GM21529 (cell line): ENCODE results near the gene IRF2BPL.
A peak's percentile ranks its signal among the peaks of the same experiment; 100 is the strongest.

Source experiments
- ATAC-seq: cut with Tn5 transposase; IDR thresholded peaks from one replicate; pipeline ENCODE4 v1.9.1; 2021; ENCODE audit not compliant: unreplicated experiment

IRF2BPL gene

DNA sequence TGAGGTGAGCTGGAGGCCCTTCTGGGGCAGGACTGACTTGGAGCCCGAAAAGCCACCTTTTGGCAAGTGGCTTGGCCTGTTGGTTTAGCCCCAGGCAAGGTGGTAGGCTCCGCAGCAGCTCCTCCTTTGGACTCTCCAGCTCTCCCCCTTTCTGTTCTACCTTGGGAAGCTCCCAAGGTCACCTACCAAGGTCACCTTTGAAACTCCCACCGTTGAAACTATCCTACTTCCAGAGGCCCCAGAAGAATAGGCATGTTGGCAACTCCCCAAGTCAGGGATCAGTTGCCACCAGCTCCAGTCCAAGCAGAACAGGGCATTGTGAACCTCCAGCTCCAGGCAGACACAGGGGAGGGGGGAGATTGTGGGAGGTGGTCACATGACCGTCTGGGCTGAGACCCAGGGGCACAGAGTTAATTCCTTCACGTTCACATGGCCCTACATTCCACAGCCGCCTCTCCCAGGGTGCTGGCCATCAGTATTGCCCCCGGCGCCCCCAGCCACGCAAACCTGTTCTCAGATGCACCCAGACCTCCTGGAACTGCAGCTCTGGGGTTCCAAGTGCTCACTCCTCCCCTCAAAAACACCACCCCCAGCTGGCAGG is 14.4 kb downstream of the IRF2BPL start:
- ATAC-seq, result no peak

DNA sequence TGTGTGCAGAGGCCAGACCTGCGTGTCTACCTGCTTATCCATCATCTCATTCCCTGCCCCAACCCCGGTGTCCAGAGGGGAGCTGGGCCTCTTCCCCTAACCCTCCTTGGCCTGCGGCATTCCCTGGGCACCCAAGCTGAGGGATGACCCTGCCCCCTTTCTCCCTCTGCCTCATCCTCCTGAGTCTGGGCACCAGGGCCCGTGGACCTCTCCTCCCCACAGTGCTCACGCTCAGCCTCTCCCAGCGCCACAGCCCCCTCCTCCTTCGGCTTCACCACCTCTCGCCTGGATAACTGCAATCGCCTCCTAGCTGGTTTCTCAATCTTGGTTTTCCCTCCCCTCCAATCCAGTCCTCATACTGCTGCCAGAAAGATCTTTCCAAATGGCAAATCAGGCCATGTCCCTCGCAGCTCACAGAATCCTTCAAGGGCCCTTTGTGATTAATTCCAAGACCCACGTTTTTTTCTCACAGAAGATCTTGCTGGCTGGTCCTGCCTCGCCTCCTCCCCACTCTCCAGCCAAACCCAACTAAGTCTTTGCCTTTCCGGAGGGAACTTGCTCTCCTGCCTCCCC is 16.2 kb downstream of the IRF2BPL start:
- ATAC-seq, result no peak

DNA sequence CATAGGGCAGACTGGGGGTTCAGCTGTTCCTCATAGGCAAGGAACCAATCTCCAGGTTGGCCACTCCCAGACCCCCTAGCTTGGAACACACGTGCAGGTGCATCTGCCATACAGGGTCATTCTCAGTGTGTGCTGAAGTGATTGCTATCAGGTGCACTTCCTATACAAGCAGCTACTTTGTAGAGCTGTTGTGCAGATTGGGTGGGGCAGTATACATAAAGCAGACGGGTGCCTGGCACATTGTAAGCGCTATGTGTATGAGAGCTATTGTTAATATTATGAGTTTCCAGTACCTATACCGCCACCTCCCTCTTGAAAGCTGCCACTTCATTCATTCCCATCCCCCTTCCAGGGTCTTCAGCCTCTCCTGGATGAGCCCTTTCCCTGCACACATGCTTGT is 17.3 kb downstream of the IRF2BPL start:
- no peak for ATAC-seq

DNA sequence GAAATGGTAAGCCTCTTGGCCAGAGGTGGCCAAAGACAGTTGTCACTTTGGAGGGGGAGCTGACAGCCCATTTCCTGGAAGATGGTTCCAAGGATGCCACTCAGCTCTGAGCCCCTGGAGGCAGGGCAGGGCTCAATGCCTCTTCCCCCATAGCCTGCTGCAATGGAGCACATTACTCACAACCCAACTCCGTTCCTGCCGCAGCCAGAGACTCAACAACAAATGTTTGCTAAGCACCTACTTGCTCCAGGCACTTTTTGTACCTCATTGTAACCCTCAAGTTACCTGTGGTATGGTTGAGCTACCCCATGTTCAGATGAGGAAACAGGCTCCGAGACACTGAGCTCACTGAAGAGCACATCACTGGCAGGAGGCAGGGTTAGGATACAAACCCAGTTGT is 19.5 kb downstream of the IRF2BPL start:
- no peak for ATAC-seq

DNA sequence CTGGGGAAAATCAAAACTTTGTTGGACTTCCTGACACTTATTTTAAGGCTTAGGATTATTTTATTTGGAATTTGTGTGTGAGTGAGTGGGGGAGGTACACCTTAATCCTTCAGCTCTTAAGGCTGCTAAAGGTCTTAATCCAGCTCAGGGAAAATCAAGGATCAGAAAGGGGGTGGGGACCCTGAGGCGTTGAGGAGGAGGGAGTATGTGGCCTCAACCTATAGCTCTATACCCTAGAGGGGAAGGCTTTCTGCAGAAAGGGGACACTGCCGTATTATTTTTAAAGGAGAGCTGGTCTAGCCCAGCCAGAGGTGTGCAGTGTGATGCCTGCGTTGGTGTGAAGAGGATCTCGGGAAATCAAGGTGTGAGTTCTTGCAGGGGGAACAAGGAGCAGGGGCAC is 20.0 kb downstream of the IRF2BPL start:
- ATAC-seq, result no peak

DNA sequence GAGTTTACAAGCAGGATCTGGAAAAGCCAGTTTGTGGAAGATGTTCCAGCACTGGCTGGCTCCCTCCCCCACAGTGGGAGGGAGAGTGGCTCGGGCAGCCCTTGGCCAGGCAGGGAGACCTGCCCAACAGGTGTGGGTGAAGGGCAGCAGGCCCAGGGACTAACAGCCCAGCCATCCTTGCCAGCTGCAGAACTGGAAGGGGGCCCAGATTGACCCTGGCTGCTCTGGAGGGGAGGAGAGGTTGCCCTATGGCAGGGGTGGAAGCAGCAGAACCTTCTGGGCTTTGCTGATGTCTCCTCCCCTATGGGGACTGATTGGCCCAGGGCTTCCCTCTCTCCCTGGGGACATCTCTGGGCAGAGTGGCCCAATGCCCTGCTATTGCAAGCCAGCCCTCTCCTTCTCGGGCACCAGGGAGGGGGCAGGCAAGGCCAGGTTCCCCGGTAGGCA is 20.5 kb downstream of the IRF2BPL start:
- ATAC-seq, result no peak

DNA sequence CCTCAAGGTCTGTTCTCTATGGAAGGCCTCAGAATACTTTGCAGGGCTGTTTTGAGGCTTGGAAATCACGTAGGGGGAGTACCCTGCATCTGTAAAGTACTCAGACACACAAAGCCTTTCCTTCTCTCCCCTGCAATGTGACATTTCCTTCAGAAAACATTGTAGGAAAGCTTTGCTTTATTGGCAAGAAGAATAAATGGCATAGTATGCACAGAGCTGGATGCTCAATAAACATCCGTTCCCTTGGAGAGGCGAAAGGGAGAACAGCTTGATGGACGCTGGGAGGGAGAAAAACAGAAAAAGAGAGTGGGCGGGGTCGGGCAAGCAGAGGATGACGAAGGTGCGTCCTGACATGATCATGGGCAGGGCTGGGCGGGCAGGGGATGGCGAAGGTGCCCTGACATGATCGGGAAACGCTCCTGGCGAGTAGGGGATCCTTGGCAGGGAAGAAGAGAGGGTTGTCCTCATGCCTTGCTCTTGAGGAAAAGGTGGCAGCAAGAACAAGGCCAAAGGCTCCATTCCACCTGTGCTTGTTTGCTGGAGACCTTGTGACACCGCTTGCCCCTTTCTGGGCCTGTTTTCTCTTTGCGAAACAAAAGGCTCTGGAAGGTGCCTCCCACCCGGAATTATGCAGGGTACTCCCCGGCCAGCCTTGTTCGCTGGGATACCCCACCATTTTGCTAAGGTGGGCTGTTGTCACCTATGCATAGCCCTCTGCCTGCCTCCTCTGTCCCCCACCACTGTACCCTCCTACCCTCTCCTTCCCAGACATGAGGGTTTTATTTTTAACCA is 21.1 kb downstream of the IRF2BPL start:
- ATAC-seq, result no peak

DNA sequence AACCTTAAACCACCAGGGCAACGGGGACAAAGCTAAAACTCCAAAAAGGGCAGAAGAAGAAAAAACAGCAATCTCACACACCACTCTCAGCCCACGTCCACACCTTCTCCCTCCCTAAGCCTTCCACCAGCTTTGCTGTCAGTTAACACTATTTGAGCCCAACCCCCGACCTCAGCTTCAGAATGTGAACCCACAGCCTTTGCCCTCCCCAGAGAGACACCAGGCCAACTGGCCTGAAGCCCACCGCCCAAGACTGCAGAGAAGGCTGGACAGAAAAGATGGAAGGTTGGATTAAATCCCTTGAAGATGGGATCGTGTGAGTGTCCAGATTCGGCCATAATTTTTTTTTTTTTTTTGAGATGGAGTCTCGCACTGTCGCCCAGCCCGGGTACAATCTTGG is 22.4 kb downstream of the IRF2BPL start:
- ATAC-seq, result no peak

DNA sequence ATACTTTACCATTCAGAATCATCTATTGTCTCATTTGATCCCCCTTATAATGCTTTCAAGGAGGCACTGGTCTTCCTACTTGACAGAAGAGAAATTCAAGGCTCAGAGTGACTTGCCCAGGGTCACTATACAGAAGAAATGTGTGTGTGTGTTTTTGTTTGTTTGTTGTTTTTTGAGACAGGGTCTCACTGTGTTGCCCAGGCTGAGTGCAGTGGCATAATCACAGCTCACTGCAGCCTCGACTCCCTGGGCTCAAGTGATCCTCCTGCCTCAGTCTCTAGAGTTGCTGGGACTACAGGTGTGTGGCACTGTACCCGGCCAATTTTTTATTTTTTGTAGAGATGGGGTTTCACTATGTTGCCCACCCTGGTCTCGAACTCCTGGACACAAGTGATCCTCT is 22.9 kb downstream of the IRF2BPL start:
- no peak for ATAC-seq

DNA sequence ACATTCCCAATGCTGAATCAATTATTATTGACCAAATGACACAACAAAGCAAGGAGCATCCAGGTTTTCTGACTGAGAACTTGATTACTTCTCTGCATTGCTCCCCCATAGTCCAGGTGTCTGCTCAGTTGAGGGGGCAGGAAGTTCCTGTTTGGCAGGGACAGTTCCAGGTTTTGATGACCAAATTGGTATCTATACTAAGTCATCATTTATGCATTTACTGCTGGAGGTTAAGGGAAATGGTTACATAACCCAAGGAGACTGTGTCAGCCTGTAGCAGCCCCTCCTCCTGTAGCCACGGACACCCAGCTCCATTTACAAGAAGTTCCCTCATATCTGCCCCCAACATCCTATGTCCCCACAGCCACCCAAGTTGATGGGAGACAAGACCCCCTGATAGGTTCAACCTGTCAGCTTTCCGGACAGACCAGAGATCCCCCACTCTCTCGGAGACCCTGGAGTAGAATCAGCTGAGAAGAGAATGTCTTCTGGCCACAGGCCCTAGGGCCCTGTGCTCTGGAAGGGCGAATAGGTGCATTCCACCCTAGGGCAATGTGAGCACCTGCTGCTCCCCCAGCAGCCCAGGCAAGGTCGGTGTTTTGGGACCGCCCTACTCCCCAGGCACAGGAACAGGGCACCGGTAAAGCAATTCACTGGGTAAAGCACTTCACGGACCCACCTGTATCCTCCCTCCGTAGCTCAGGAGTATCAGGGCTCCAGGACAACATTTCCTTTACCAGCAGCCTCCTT is 23.6 kb downstream of the IRF2BPL start:
- ATAC-seq, result no peak

DNA sequence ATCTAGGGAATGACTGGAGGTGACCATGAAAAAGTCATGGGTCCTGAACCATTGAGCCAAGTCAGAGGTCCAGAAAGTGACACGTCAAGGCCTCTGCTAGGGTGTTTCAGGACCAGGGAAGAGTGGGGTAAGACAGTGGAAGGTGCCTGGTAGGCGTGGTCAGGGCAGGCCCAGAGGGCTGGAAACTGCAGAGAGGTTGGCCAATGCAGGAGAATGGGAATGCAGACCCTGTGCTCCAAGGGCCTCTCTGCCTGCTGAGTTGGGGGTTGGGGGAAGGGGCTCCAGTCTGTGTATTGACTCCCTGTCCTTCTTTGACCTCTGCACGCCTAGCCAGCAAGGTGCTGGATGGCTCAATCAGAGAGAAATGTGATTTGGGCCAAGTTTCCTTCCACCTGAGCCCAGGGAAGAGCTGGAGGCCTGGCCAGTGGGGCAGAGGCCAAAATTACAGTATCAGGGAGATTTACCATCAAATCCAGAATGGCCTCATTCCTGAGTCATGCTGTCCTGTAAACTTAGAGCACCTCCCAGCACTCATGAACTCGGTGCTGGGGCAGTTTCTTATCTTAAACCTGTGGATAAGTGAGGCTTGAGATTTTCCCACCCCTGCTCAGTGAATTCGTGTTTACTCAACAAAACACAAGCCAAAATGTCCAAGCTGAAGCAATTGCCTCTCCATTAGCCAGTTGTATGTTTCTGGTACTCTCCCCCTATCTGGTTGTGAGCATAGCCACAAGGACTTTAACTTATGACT is 24.4 kb downstream of the IRF2BPL start:
- ATAC-seq, result no peak

DNA sequence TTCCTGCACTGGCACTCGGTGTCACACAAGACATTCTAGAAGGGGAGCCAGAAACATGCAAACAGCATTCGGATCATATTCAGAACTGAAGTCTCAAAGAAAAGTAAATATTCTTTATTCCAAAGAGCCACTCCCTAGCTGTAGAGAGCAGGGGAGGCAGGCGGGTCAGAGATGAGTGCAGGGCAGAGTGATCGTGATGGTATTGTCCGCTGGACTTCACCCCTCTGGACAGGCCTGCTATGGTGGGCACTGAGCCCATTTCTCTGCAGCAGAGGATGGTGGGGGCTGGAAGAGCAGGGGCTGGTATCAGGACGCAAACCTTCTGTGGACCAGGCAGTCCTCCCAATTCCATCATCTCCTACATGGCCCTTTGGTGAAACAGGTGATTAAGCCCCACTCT is 25.6 kb downstream of the IRF2BPL start:
- ATAC-seq, result no peak

DNA sequence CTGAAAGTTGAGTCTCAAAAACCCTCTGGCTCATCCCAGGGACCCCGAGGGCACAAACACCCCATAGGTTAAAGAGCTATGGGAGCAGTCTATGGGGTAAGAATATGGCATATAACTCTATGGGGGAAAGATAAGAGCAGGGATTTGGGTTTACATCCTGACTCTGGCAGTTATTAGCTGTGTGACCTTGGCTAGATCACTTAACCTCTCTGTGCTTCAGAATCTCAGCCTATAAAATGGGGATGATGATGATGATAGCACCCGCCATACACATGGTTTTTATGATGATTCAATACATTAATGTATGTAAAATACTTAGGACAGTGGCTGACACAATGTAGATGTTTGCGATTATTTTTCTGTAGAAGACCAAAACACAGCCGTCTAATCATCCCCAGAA is 26.2 kb downstream of the IRF2BPL start:
- ATAC-seq, result no peak

DNA sequence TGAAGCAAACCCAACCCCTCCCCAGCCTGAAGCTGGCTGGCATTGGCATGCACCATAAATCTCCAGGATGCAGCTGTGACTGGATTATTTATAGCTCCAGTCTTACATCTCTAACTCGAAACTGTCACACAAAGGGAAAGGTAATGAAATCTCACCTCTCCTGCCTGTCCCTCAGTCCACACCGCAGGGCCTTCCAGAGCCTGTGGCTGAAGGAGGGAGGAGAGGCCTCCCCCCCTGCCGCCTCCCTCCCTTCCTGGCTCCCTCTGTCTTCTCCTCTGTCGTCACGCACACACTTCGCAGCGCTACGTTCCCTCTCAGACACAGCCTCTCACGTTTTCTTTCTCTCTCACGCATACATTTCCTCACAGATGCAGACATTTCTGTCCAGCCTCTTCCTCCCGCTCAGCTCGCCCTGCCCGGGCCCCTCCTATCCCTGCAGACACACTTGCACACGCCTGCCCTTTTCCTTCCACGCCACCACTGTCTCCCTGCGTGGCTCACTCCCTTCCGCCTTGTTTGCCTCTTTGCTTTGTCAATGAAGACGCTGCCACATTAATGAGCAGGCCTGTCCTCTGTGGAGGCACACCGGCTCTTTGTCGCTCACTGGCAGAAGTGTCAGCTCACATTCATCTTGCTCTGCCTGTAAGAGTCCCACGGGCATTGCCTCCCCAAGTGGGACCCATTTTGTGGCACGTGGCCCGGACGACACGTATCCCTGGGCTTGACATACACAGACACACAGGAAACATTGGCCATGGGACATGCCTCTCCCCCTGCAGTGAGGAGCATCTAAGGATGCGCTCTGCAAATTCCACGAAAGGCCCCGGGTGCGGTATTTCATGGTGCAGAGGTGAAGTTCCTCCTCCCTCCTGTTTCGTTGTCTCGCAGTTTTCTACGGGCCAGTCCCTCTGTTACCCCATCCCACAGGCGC is 27.9 kb downstream of the IRF2BPL start:
- ATAC-seq, result peak; percentile 45

DNA sequence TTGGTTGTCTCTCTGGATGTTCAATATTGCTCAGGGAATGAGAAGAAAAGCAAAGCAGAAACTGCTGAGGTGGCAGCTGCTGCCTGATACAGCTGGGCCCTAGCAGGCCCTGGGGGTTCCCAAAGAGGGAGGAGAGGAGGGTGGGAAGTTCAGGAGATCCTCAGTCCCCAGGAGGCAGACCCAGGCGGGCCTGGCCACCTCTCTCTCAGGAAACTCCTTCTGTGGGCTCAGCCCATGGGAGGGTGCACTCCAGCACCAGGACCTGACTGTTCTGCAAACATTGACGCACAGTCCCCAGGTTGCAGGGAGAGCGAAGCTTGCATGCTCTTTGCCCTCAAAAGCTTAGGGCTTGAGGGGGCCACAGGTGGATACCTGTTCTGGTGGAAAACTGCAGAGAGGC is 29.6 kb downstream of the IRF2BPL start:
- no peak for ATAC-seq

DNA sequence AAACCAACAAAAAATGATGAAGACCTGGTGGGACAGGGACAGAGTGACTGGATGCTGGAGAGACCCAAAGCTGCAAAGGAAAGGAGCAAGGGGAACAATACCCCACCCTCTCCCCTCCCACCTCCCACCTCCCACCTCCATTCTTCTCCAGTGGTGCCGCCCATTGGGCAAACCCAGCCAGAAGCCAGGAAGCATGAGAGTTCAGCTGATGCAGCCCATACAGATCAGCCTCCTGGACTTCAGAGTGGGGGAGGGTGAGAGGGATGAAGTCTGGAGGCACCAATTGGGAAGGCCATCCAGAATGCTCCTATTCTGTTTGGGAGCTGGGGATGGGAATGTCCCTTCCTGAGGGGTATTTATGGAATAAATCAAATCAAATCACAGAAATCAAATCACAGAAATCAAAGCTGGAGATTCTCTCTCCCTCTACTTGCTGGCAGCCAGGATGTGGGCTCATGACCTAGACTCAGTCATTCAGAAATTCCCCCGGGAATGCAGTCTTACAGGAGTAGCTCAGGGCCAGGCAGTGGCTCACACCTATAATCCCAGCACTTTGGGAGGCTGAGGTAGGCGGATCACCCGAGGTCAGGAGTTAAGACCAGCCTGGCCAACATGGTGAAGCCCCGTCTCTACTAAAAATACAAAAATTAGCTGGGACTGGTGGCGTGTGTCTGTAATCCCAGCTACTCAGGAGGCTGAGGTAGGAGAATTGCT is 31.1 kb downstream of the IRF2BPL start:
- ATAC-seq, result no peak

DNA sequence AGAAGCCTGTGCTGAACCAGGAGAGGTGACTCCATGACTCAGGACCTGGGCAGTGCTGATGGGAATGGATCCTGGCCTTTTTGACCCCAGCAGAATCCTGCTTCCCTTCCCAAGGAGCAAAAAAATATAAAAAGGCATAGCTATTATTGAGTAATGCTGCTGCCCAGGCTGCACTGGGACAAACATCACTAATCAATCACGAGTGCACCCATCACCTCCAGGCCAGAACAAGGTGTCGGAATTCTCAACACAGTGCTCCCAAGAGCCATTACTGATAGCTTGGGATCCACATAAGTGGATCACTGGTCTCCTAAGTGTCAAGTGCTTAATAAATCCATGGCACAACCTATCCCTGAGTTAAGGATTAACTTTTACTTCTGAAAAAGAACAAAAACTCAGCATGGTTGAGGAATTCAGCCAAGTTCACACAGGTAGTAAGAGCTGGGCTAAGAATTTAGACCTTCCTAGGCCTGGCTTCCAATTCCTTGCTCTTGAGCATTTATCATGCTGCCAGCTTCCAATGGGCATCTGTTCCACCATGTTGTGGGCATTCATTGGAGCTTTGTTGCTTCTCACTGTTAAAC is 31.9 kb downstream of the IRF2BPL start:
- ATAC-seq, result no peak

DNA sequence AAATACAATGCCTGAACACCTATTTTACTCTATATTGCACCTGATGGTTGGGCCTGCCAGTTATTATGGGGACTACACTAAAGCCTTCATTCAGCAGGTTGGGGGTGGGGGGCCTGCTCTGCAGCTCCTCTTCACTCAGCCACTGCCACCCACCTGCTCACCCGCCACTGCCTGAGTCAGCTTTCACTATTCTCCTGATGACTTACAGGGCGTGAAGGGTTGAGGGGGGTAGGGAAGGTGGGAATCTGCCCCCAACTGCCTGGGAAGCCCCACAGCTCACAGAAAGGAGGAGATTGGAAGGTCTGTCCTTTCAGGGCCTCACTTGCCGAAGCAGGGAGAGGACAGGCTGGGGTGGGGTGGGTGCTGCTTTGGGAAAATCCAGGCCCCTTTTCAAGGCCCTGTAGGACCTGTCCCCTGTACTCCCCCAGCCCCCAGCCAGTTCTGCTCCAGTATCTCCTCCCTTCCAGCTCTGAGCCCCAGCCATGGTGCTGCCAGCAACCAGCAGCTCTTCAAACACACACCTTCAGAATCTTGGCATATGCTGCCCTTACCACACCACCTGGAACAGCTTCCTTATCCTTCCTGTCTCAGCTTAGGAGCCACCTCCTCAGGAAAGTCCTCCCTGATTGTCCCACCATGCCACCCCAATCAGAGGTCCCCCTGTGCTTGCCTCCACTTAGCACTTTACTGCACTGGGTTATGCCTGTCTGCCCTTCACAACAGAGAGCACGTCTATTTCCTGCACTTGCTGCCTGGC is 33.1 kb downstream of the IRF2BPL start:
- no peak for ATAC-seq
